Iris pigment epithelial cell (primary cell): Measurements from ENCODE around the gene SLC35B2.

Experiments
- DNase-seq: peaks from one replicate; pipeline ENCODE4 v3.0.0-alpha.2; 2011; ENCODE audit warnings: low read depth

The SLC35B2 gene

DNA sequence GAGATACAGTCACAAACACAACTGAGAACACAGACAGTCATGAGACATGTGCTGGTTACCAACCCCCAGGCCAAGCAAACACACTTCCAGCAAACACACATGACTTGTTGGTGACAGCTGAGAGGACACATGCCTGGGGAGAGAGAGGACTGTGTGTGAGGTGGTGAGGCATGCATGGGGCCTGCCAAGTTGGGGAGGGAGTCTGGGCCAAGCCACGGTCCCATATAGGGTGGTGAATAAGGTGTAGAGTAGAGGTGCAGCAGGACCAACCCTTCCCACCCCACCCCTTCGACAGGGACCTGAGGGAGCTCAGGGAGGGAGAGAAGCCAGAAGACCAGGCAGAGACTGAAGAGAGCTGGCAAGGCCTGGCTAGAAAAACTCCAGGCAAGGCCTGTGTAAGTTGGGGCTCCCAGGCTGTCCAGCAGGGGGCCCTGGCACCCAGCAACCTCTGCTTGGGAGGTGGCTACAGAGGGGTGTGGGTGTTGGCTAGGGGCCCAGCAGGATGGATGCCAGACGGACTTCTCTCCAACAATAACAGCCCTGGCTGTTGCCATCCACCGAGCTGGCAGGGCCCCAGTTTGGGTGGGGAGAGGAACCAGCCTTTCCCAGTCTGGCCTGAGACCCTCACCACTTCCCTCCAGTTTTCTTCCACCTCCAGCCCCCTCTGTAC, 35.9 kb downstream of the SLC35B2 start:
- peak; percentile 78 for DNase-seq

DNA sequence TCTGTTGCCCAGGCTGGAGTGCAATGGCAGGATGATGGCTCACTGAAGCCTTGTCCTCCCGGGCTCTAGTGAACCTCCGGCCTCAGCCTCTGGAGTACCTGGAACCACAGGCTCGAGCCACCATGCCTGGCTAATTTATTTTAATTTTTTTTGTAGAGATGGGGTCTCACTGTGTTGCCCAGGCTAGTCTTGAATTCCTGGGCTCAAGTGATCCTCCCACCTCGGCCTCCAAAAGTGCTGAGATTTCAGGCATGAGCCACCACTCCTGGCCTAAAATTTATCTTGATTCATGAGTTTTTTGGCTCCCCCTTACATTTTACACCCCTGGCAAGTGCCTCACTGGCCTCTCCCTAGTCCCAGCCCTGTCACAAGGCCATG, 36.4 kb downstream of the SLC35B2 start:
- no peak for DNase-seq

DNA sequence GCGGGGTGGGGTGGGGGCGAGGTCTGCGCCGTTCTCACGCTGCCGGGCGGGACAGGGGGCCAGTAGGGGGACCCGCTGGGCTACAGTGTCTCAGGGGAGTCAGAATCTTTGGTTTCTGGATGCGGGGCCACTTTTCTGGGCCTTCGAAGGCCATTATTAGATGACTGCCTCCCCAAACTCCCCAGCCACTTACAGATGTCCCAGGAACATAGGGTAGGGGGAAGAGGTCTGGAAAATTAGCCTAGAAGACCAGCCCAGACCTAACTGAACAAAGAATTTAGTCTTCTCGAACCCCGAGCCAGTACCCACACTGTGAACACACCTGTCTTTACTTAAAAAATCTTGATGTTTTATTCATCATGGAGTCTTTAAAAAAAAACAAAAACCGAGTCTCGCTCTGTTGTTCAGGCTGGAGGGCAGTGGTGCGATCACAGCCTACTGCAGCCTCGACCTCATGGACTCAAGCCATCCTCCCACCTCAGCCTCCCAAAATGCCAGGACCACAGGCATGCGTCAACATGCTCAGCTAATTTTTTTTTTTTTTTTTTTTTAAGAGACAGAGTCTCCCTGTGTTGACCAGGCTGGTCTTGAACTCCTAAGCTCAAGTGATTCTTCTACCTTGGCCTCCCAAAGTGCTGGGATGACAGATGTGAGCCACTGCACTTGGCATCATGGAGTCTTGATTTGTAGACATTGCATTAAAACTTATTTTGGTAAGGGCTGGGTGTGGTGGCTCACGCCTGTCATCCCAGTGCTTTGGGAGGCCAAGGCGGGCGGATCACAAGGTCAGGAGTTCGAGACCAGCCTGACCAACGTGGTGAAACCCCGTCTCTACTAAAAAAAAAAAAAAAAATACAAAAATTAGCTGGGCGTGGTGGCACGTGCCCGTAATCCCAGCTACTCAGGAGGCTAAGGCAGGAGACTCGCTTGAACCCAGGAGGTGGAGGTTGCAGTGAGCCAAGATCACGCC, 37.2 kb downstream of the SLC35B2 start:
- DNase-seq: no peak

DNA sequence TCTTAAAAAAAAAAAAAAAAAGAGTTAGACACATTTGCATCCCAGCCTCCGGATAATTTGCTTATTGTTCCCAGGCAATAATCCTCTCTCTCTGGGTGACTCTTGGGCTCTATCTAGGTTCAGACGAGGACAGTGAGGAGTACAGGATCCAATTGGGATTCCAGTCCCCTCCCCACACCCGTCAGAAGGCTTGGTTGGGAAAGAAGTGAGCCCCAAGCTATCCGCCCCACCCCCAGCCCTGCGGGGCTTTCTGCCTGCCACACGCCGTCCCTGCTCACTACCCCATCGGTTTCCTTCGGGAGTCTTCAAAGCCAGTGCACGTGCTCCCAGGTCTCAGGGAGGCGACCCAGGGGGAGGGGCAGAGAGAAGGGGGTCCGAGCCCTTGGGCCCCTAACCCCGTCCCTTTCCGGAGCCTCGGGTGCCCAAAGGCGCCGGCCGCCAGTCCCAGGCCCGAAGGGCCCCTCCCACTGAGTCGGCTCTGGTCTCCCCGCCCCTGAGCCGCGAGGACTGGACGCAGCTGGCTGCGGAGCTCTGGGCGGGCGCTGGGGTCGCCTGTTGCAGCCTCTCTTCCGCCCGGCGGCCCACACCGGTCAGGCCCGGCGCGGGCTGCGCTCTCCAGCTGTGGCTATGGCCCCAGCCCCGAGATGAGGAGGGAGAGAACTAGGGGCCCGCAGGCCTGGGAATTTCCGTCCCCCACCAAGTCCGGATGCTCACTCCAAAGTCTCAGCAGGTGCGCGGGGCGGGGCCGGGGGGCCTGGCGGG, 38.1 kb downstream of the SLC35B2 start:
- DNase-seq: peak; percentile 63

DNA sequence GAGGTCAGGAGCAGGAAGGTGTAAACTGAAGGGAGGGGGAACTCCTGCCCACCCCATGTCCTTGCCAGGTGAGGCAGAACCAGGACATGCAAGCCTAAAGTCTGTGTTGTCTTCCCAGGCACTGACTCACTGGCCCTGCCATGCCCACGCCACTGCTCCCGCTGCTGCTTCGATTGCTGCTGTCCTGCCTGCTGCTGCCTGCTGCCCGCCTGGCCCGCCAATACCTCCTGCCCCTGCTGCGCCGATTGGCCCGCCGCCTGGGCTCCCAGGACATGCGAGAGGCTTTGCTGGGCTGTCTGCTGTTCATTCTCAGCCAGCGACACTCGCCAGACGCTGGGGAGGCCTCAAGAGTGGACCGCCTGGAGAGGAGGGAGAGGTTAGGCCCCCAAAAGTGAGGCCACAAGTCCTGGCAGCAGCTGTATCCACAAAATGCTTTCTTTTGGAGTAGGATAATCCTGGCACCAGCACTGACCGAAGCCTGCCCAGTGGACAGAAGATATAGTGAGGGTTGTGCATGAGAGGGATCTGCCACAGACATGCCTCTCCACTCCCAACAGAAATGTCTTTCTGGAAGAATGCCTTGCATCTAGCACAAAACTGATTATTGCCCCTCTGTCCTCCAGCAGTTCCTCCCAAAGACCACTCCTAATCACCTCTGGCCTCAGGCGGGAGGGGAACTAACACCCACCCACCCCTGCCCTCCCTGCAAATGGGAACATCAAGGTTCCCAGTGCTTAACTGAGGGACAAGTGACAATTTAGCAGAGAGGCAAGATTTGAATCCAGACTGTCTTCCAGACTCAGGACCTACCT, 39.8 kb downstream of the SLC35B2 start:
- no peak for DNase-seq

DNA sequence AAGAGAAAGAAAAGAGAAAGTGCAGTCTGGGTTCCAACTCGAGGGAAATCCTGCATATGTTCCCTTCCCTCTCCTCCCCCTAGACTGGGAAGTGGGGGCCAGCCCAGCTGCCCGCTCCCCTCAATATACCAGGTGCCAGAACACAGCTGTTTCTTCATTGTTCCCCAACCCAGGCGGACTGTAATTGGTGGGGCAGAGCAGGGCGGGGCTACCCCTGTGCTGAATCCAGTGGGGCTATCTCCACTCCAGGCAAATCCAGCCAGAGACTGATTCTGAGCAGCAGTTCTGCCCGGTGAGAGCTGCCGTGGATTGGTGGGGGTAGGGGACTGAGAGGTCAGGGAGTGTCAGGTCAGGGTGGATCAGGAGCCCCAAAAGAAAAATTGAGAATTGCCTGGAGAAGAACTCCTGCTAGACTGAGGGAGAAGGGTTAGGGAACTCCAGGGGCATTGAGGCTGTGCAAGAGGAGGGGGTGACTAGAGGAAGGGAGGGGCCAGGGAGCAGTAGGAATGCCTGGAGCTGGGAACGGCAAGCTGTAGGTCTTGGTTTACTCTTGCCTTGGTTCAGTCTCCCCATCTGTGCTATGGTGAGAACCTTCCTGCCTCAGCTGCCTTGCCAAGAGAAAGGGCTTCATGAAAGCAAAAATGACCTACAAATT, 40.5 kb downstream of the SLC35B2 start, which contains the start of gene MYMX:
TSS of gene MYMX (plus strand) at position 250 of the 655 bp plus-strand sequence. CDS start 546 bp downstream, outside the sequence.
- no peak for DNase-seq

DNA sequence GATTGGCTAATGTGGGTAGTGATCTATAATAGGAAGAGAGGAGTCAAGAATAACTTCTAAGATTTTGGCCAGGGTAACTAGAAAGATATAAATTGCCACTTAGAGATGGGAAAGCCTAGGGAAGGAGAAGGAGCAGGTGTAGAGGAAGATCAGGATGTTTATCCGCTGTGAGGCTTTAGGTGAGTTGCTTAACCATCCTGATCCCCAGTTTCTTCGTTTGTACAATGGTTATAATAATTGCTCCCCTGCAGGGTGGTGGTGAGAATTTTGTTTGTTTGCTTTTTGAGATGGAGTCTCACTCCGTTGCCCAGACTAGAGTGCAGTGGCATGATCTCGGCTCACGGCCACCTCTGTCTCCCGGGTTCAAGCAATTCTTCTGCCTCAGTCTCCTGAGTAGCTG, 43.0 kb downstream of the SLC35B2 start:
- no peak for DNase-seq

DNA sequence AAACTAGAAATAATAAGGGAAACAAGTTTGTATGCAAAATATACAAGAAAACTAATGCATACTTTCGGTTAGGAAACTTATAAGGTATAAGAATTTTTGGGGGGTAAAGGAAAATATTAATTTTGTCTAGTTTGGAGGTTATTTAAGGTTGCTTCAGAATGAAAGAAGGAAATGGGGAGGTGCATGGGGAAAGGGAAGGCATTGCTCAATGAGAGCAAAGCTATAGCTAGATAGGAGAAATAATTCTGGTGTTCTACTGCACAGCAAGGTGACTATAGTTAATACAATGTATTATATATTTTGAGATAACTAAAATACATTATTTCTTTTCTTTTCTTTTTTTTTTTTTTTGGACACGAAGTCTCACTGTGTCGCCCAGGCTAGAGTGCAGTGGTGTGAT, 46.0 kb downstream of the SLC35B2 start:
- DNase-seq: no peak

DNA sequence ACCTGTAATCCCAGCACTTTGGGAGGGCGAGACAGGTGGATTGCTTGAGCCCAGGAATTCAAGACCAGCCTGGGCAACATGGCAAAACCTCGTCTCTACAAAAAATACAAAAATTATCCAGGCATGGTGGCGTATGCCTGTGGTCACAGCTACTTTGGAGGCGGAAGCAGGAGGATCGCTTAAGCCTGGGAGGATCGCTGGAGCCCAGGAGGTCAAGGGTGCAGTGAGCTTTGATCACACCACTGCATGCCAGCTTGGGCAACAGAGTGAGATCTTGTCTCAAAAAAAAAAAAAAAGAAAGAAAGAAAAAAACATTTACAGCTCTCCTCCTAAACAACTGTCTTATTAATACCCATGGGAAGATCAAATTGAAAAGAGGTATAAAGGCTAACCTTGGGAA, 49.4 kb downstream of the SLC35B2 start:
- DNase-seq: no peak
